HG02759 (cell line): ENCODE results near the gene GLDN.
"Not testable (repeated sequence)": the region's sequence is repeated elsewhere in the genome, so short reads cannot be mapped to it uniquely, and the experiment has no call there.

Source experiments
- ATAC-seq: cut with Tn5 transposase; IDR thresholded peaks from one replicate; pipeline ENCODE4 v1.9.1; 2021; ENCODE audit warnings: mild to moderate bottlenecking, moderate library complexity; ENCODE audit not compliant: unreplicated experiment

Gene GLDN

GRCh38 chr15:51386960-51387698 is 45.7 kb downstream of the GLDN start:
- ATAC-seq: no peak

- no peak for ATAC-seq
Measured at GRCh38 chr15:51387699-51388041, 46.2 kb downstream of the GLDN start.

GRCh38 chr15:51388726-51389125 is 47.3 kb downstream of the GLDN start:
- no peak for ATAC-seq

GRCh38 chr15:51390241-51390965 is 48.9 kb downstream of the GLDN start:
- ATAC-seq: no peak

- ATAC-seq: no peak
Measured at GRCh38 chr15:51390966-51391422, 49.5 kb downstream of the GLDN start.

- ATAC-seq: no peak
Measured at GRCh38 chr15:51396921-51397320, 55.5 kb downstream of the GLDN start.

- ATAC-seq: no peak
Measured at GRCh38 chr15:51398626-51399025, 57.2 kb downstream of the GLDN start.

- no peak for ATAC-seq
Measured at GRCh38 chr15:51401051-51401780, 59.8 kb downstream of the GLDN start.

GRCh38 chr15:51401872-51402517 is 60.5 kb downstream of the GLDN start:
- no peak for ATAC-seq

GRCh38 chr15:51403072-51403878 is 61.8 kb downstream of the GLDN start:
- no peak for ATAC-seq

GRCh38 chr15:51403946-51404695 is 62.7 kb downstream of the GLDN start:
- no peak for ATAC-seq

- ATAC-seq: no peak
Measured at GRCh38 chr15:51405693-51406523, 64.5 kb downstream of the GLDN start.

GRCh38 chr15:51414256-51414860 is 72.9 kb downstream of the GLDN start:
- no peak for ATAC-seq

GRCh38 chr15:51416129-51416528 is 74.7 kb downstream of the GLDN start:
- no peak for ATAC-seq

GRCh38 chr15:51423040-51423439 is 81.6 kb downstream of the GLDN start:
- not testable (repeated sequence) for ATAC-seq

- no peak for ATAC-seq
Measured at GRCh38 chr15:51424780-51425179, 83.3 kb downstream of the GLDN start.

GRCh38 chr15:51425517-51426040 is 84.1 kb downstream of the GLDN start:
- ATAC-seq: no peak

GRCh38 chr15:51438526-51438925 is 97.1 kb downstream of the GLDN start:
- no peak for ATAC-seq
